Psoas muscle (tissue), 8 donors: ENCODE data around the gene PDXDC1. TPM values are rescaled to one million over a fixed set of nuclear protein-coding genes. Genes with fewer than 3 reads are reported as not detected.

Experiments used
- ATAC-seq, 4 donors: fragments of 200-7000 bp; cut with Tn5 transposase; one replicate each; pipeline ENCODE4 v1.9.1; 2020; ENCODE audit warnings: moderate library complexity in 3 of 4, mild to moderate bottlenecking in 2 of 4
- DNase-seq, 2 donors: peaks; one replicate each; pipeline ENCODE4 v3.0.0-alpha.2; 2020
- H3K27ac ChIP-seq: fragments of 200-600 bp; one replicate; pipeline ENCODE4 v1.8.0; 2022
- H3K27me3 ChIP-seq, 3 donors: fragments of 200-600 bp in 1 of 3; one replicate each; pipeline versions ENCODE4 v1.6.1 to v1.8.0; 2013 to 2022; ENCODE audit warnings: low read length in 2 of 3, mild to moderate bottlenecking in 2 of 3, moderate library complexity in 1 of 3; ENCODE audit not compliant: insufficient read depth in 3 of 3
- H3K36me3 ChIP-seq, 2 donors: fragments of 200-600 bp in 1 of 2; one replicate each; pipeline versions ENCODE4 v1.6.1 to v1.8.0; 2013 to 2022; ENCODE audit warnings: low read depth in 1 of 2, mild to moderate bottlenecking in 1 of 2, moderate library complexity in 1 of 2; ENCODE audit not compliant: insufficient read depth in 1 of 2
- H3K4me1 ChIP-seq: fragments of 200-600 bp; one replicate; pipeline ENCODE4 v1.8.0; 2022
- H3K4me3 ChIP-seq: fragments of 200-600 bp; one replicate; pipeline ENCODE4 v1.8.0; 2022; ENCODE audit warnings: mild to moderate bottlenecking
- H3K9me3 ChIP-seq: fragments of 200-600 bp; one replicate; pipeline ENCODE4 v1.8.0; 2022
- WGBS, 3 donors: extraction: QIAGEN DNeasy Blood & Tissue Kit; methylation state at CpG; one replicate each; pipeline versions ENCODE4 v1.1.6 to v1.1.7; 2013; 5-methylcytosine and 5-hydroxymethylcytosine counted together
- intact Hi-C, 2 donors: fragments of 100-400 bp; cut with DNase I; formaldehyde crosslinking; loops; one replicate each; pipeline versions ENCODE4 v1.11.0 to v1.14.2; 2022
- polyA plus RNA-seq, 3 donors: library from polyadenylated mRNA; stranded (reverse); fragments of 200-250 nt; gene quantifications; one replicate each; pipeline ENCODE4 v1.2.3, GENCODE V29; 2013
- total RNA-seq, 4 donors: library from RNA; stranded (reverse); fragmentation: NEBNext Ultra II Directional in 2 of 4; extraction: Animal tissue kit (Norgen Biotek cat#: 25700) in 2 of 4; gene quantifications; one replicate each; pipeline versions ENCODE4 v1.2.1 to v1.2.4, GENCODE V29; 2021 to 2023
- TF ChIP-seq, protein P1 (sequence below): fragments of 200-600 bp; IDR thresholded peaks from one replicate; pipeline ENCODE4 v1.8.0; 2022; ENCODE audit warnings: antibody characterized with exemption
- donor health status: healthy with polysubstance abuse.
- donor health status: DM: no; HTN: no; CAD: no; lungs with moderate emphysema.
- donor health status: Bipolar disorder and iron deficiency.
- donor health status: healthy.
- donor health status: DM: yes; HTN: yes; CAD: no.
- donor health status: DM: no; HTN: no; CAD: no.
- donor health status: DM: no; HTN: no; CAD: no.
- donor health status: DM: yes; HTN: yes; CAD: no.

PDXDC1 gene
- total and polyA plus RNA-seq, 7 donors, result 22.1 to 82.5 (median 52.3) TPM

DNA sequence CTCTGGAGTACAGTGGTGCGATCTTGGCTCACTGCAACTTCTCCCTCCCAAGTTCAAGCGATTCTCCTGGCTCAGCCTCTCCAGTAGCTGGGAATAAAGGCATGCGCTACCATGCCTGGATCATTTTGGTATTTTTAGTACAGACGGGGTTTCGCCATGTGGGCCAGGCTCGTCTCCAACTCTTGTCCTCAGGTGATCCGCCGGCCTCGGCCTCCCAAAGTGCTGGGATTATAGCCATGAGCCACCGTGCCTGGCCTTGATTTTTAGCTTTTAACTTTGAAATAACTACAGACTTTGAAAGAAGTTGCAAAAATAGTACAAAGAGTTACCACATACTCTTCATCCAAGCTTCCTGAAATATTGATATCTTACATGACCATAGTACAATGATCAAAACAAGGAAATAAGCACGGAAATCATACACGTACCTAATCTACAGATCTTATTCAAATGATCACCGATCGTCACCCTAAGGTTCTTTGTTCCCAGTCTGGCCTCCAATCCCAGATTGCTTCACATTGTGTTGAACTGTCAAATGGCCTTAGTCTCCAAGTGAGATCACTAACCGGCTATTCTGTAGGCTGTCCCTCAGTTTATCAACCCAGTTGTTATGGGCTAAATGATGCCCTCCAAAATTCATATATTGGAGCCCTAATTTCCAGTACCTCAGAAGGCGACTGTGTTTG is 19.1 kb upstream of the PDXDC1 start:
- ATAC-seq (peak; percentile 97 to 98 (median 98)), DNase-seq (peak; percentile 78 to 92)
- Histone ChIP-seq H3K27ac (peak overlapping the region; percentile 33), H3K36me3 (no peaks in the 10 kb centered on the region), H3K9me3 (no peaks in the 10 kb centered on the region), H3K4me3 (no peak overlapping the region), H3K27me3 (no peaks in the 10 kb centered on the region), H3K4me1 (peaks cover 13% of the 10 kb centered on the region)
- WGBS, 3 donors, result 51 to 62% (median 52%) methylated on average over 16 of the region's 16 CpGs
- intact Hi-C loops, result no loop called here
- TF ChIP-seq, protein P1, sequence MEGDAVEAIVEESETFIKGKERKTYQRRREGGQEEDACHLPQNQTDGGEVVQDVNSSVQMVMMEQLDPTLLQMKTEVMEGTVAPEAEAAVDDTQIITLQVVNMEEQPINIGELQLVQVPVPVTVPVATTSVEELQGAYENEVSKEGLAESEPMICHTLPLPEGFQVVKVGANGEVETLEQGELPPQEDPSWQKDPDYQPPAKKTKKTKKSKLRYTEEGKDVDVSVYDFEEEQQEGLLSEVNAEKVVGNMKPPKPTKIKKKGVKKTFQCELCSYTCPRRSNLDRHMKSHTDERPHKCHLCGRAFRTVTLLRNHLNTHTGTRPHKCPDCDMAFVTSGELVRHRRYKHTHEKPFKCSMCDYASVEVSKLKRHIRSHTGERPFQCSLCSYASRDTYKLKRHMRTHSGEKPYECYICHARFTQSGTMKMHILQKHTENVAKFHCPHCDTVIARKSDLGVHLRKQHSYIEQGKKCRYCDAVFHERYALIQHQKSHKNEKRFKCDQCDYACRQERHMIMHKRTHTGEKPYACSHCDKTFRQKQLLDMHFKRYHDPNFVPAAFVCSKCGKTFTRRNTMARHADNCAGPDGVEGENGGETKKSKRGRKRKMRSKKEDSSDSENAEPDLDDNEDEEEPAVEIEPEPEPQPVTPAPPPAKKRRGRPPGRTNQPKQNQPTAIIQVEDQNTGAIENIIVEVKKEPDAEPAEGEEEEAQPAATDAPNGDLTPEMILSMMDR, result no peak

DNA sequence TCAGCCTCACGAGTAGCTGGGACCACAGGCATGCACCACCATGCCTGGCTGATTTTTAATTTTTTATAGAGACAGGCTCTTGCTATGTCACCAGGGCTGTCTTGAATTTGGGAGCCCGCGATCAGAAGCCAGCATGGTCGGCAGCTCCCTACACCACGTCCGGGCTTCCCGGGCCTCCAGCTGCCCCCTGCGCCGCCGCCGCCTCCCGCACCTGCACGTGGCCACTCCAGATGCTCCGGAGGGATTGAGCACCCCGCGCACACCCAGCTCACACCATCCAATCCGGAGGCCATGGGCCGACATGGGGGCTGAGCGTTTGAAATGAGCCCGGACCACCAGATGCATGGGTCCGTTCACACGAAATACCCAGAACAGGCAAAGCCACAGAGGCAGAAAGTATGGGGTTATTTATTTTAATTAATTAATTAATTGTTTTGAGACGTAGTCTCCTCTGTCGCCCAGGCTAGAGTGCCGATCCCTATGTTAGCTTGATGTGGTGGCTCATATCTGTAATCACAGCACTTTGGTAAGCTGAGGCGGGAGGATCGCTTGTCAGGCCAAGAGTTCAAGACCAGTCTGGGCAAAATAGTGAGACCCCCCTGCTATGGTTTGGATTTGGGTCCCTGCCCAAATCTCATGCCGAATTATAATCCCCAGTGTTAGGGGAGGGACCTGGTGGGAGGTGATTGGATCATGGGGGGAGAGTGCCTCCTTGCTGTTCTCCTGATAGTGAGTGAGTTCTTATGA is 17.1 kb upstream of the PDXDC1 start:
- WGBS, 3 donors, result 91 to 93% (median 92%) methylated on average over 28 of the region's 28 CpGs
- ATAC-seq, result no peak
- intact Hi-C loops, result no loop called here
- peaks cover 13% of the 10 kb centered on the region for H3K4me1 ChIP-seq
- H3K36me3 ChIP-seq, result no peaks in the 10 kb centered on the region
- H3K27ac ChIP-seq, result no peak overlapping the region
- no peaks in the 10 kb centered on the region for H3K27me3 ChIP-seq
- no peak overlapping the region for H3K4me3 ChIP-seq
- TF ChIP-seq, protein P1, result no peak
- H3K9me3 ChIP-seq, result no peaks in the 10 kb centered on the region
- no peak for DNase-seq

DNA sequence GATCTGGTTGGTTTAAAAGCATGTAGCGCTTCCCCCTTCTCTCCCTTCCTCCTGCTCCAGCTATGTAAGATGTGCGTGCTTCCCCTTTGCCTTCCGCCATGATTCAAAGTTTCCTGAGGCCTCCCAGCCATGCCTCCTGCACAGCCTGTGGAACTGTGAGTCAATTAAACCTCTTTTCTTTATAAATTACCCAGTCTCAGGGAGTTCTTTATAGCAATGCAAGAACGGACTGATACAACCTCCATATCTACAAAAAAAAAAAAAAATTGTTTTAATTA is 16.6 kb upstream of the PDXDC1 start:
- no peak for ATAC-seq

DNA sequence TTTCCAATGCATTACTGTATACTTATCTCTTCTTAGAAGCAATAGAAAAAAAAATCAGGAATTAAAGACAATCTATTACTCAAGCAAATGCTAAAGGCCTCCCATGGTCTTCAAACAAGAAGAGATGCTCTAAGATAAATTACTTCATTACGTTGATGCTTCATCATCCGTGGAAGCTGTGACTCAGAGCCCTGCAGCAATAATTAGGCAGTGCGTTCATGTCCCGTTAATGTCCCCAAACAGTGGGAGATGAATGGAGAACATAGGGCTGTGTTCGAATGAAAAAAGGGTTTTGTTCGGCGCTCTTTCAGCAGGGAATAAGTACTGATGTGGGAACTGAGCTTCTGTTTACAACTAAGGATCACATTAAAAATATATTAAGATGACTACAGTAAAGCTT is 15.9 kb upstream of the PDXDC1 start:
- ATAC-seq (no peak), DNase-seq (no peak)
- intact Hi-C loops, result no loop called here
- Histone ChIP-seq H3K9me3 (no peaks in the 10 kb centered on the region), H3K36me3 (no peaks in the 10 kb centered on the region), H3K27ac (no peak overlapping the region), H3K4me3 (no peak overlapping the region), H3K27me3 (no peaks in the 10 kb centered on the region), H3K4me1 (peaks cover 13% of the 10 kb centered on the region)
- TF ChIP-seq, protein P1, result no peak
- 86 to 90% (median 87%) methylated on average over 7 of the region's 7 CpGs for WGBS, 3 donors

More for the DNA sequence above, 16.6 kb upstream of the PDXDC1 start:
- Histone ChIP-seq H3K4me3 (no peak overlapping the region), H3K36me3 (no peaks in the 10 kb centered on the region), H3K9me3 (no peaks in the 10 kb centered on the region), H3K27me3 (no peaks in the 10 kb centered on the region), H3K4me1 (peaks cover 13% of the 10 kb centered on the region), H3K27ac (no peak overlapping the region)
- no peak for DNase-seq
- 95 to 97% (median 95%) methylated on average over 4 of the region's 4 CpGs for WGBS, 3 donors
- intact Hi-C loops, result no loop called here
- TF ChIP-seq, protein P1, result no peak
